HS-27A (cell line): ENCODE results near the gene TAS1R2.
"Not testable (repeated sequence)": the region's sequence is repeated elsewhere in the genome, so short reads cannot be mapped to it uniquely, and the experiment has no call there.

Experiments
- DNase-seq: peaks from one replicate; pipeline ENCODE4 v3.0.0-alpha.2; 2012; ENCODE audit warnings: low read depth, missing footprints

TAS1R2 gene

DNA sequence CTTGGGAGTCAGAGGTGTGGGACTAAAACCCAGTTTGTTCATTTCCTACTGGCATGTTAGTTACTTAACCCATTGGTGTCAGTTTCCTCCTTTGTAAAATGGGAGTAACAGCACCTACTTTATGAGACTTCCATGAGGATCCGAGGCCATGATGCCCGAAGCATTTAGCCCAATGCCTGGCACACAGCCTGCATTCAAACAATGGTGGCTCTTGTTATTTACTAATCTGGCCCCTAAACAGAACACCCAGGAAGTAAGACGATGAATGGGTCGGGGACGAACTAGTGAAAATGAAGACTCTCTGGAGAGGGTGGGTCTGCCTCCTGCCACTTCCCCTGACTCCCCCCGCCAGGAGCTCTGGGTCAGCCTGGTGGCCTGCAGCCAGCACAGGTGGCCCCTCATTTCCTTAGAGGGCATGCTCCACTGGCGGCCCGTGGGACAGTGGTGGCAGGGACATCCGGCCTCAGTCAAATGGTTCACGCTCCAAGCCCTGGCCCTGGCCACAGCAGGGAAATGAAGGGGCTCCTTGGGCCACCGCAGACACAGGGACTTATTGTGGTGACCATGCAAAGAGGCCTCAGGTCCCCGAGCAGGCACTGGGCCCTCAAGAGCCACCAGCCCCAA, 9.5 kb upstream of the TAS1R2 start:
- no peak for DNase-seq

- DNase-seq: no peak
Measured at GRCh38 chr1:18868354-18868753, 8.9 kb upstream of the TAS1R2 start.

GRCh38 chr1:18866846-18867245, 7.4 kb upstream of the TAS1R2 start:
- DNase-seq: no peak

GRCh38 chr1:18866314-18866713, 6.9 kb upstream of the TAS1R2 start:
- DNase-seq: no peak

DNA sequence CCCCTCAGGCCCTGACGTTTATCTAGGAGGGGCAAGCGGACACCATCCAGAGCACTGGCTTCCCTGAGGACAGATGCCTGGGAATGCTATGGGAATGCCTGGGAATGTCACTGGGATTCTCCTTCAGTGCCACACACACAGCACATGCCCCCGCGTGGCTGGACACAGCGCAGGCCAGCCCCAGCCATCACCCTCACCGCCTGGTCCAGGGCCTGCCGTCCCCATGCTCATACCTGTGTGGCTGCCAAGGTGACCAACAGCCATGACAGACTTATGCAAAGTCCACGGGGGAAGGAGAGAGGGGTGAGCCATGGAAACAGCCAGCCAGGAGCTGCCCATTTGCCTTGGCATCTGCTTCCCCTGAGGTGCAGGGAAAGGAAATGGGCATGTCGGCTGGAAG, 5.7 kb upstream of the TAS1R2 start:
- DNase-seq: no peak

DNA sequence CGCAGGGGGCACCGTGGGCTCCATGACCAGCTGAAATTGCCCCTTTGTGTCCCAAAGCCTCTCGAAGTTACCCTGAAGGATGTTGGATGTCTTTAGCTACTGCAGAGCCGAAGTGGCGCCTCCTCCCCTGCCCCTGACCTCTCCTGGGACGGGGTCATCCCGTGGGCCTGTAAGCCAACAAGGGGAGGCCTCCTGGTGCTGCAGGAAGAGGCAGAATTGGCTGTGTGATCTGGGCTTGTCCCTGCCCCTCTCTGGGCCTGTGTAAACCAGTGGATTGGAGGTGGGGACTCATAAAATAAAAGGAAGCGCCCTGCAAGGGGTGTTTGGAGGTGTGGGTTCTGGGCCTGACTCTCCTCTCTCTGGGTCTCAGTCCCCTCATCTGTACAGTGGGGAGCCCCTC, 2.1 kb upstream of the TAS1R2 start:
- no peak for DNase-seq

DNA sequence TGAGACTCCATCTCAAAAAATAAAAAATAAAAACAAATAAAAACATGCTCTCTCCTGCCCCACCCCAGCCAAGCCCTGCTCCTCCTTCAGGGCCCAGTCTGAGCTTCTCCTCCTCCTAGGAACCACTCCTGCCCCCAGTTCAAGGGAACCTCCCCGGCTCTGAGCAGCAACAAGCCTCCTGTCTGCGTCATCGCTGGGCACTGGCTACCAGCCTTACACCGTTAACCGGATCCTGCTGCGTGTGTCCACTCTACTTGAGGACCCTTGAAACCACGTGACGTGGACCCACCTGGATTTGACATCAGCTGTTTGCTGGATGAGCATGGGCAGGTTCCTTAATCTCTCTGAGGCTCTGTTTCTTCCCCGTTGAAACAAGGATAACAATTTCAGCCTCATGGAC, 1.6 kb upstream of the TAS1R2 start:
- no peak for DNase-seq

DNA sequence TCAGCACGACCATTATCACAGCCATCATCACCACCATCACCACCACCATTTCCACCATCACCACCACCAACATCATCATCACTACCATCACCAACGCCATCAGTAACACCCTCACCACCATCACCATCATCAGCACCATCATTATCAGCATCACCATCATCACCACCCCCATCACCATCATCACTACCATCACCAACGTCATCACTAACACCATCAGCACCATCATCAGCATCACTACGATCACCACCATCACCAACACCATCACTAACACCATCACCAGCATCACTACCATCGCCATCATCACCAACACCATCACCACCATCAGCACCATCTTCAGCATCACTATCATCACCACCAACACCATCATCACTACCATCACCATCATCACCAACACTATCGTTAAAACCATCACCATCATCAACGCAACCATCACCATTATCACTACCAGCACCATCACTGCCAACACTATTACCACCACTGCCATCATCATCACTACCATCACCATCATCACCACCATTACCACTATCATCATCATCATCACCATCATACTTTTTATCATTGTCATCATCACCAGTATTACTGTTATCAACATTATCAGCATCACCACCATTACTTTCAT, 1.3 kb downstream of the TAS1R2 start:
- no peak for DNase-seq

- DNase-seq: no peak
Measured at GRCh38 chr1:18856435-18856834, 3.0 kb downstream of the TAS1R2 start.

- no peak for DNase-seq
Measured at GRCh38 chr1:18855573-18855972, 3.9 kb downstream of the TAS1R2 start.

- DNase-seq: no peak
Measured at GRCh38 chr1:18854331-18855025, 5.0 kb downstream of the TAS1R2 start.

GRCh38 chr1:18852501-18852900, 7.0 kb downstream of the TAS1R2 start:
- DNase-seq: no peak

GRCh38 chr1:18849261-18849711, 10.2 kb downstream of the TAS1R2 start:
- DNase-seq: no peak

- DNase-seq: not testable (repeated sequence)
Measured at GRCh38 chr1:18847723-18848122, 11.7 kb downstream of the TAS1R2 start.

- no peak for DNase-seq
Measured at GRCh38 chr1:18840145-18840544, 19.3 kb downstream of the TAS1R2 start.

- DNase-seq: no peak
Measured at GRCh38 chr1:18836654-18837053, 22.8 kb downstream of the TAS1R2 start.

- not testable (repeated sequence) for DNase-seq
Measured at GRCh38 chr1:18832319-18832718, 27.1 kb downstream of the TAS1R2 start.

GRCh38 chr1:18831656-18832055, 27.8 kb downstream of the TAS1R2 start:
- DNase-seq: no peak

GRCh38 chr1:18830596-18830995, 28.9 kb downstream of the TAS1R2 start:
- DNase-seq: no peak

- no peak for DNase-seq
Measured at GRCh38 chr1:18829671-18830070, 29.8 kb downstream of the TAS1R2 start.

GRCh38 chr1:18828224-18828623, 31.2 kb downstream of the TAS1R2 start:
- DNase-seq: no peak

DNA sequence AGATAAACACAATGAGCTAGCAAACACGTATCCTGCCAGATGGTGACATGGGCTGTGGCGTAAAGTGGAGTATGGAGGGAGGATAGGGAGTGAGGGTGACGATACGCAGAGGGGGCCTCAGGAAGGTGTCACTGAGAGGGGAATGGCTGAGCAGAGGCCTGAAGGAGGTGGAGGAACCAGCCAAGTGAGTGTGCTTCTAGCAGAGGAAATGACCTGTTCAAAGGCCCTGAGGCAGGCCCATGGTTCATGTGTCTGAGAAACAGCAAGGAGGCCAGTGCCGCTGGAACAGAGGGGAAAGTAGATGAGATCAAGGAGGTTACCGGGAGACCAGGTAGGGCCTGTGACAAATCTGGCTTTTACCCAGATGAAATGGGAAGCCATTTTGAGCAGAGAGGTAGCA, 36.0 kb downstream of the TAS1R2 start:
- DNase-seq: no peak
